SK-MEL-5 (cell line): ENCODE measurements around the gene CAMTA1. TPM values are rescaled to one million over a fixed set of nuclear protein-coding genes. Genes with fewer than 3 reads are reported as not detected.
A peak's percentile ranks its signal among the peaks of the same experiment; 100 is the strongest.

Source experiments
- DNase-seq: peaks from one replicate; pipeline ENCODE4 v3.0.0-alpha.2; 2016; ENCODE audit warnings: low read depth, low spot score
- in situ Hi-C: cut with HindIII; loops from 2 replicates; pipeline ENCODE4 v1.10.0; 2016; ENCODE audit warnings: low sequenced_read_pairs, high pct_unique_total_duplicates, low pct_unique_long_range_greater_than_20kb
- total RNA-seq: library from RNA; depleted of rRNA; stranded (reverse); fragments of >200 nt; shearing (Covaris generic); gene quantifications from 2 replicates; pipeline ENCODE4 v1.2.3, GENCODE V29; 2014

The CAMTA1 gene
- total RNA-seq, 1 experiment from 2014 or later: 47.4 TPM

DNA sequence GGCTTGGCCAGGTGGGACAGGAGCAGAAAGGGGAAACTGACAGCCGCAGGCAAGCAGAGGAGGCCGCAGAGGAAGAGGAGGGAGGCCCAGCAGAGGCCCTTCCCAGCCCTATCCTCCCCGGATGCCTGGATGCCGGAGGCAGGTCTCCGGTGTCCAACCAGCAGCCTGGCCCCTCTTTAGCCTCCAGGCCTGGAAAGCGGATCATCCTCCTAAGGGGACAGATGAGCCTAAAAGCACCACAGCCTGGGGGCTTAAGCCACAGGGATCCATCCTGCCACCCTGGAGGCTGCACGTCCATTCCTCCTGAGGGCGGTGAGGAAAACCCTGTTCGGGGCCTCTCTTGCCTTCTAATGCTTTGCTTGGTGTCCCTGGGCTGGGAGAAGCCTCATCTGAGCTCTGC lies 651.8 kb downstream of the CAMTA1 start:
- no peak for DNase-seq
- in situ Hi-C loops: no loop called here

DNA sequence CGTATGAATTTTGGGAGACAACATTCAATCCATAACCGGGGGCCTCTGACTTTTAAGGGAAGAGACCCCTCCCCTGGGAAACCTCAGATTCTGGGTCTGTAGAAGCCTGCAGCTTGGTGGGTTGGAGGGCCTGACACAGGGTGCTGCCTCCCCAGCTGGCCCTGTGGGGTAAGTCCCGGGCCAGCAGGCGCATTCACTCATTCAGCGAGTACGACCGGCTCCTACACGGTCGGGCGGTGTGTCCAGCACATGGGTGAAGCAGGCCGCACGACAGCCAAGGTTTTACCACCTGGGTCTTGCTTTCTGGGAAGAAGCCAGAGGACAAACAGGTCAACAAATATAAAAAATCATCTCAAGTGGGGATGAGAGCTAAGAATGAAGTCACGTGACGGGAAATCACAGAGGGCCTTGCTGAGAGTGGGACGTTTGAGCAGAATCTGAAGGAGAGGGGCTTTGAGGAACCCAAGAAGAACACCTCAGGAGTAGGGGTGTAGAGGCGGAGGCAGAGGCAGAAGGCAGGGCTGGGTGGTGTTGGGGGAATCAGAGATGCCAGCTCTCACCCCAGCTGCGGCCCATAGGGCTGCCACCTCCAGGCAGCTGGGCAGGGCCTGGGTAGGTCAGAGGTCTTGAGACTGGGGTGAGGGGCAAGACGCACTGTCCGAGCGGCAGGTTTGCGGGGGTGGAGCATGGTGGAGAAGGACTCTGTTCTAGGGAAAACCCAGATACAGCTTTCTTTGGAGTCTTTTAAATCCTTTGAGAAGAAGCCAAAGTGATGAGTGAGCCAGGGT lies 652.5 kb downstream of the CAMTA1 start:
- DNase-seq: no peak
- in situ Hi-C loops: no loop called here

DNA sequence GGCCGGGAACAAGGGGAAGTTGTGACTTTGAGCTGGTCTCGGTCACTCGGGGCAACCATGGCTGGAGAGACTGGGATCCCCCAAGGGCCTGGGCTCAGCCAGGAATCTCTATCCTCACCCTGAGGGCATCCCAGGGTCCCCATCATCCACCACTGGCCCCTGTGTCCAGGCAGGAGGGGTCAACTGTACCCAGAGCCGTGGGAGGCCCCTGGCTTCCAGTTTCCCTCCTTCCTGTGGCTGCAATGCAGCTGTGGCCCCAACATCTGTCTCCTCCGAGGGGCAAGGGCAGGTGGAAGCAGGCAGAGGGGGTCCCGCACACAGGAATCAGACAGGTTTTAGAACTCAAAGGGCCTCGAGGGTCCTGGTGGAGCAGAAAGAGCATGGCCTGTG lies 653.1 kb downstream of the CAMTA1 start:
- in situ Hi-C loops: no loop called here
- DNase-seq: no peak

DNA sequence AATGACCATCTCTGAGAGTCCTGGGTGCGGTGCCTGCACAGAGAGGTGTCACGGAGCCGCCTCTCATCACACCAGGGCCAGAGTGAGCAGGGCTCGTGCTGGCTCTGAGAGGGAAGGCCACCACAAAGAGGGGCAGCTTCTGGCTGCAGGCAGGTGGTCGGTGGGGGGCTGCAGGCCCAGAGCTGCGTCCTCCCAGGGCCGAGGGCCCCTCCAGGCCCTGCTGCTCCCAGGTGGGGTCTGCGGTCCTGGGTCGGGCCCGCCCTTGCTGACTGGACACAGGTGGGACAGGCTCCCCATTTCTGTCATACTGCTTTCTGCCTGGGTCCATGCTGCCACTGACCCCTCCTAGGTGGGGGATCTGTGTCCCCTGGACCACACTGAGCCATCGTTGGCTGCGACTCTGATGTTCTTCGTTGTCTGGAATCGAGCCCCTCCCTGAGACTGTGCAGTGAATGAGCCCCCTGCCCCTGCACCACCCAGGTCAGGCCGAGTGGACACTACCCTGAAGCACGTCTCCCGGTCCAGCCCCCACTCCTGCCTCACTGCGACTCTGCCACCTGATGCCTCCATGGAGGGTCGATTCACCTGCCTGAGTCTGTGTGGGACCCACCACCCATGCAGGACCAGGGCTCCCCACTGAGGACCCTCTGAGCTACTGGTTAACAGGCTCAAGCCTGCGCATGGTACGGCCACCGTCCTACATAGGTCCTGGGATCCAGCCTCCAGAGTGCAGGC lies 653.8 kb downstream of the CAMTA1 start:
- no peak for DNase-seq
- in situ Hi-C loops: no loop called here

DNA sequence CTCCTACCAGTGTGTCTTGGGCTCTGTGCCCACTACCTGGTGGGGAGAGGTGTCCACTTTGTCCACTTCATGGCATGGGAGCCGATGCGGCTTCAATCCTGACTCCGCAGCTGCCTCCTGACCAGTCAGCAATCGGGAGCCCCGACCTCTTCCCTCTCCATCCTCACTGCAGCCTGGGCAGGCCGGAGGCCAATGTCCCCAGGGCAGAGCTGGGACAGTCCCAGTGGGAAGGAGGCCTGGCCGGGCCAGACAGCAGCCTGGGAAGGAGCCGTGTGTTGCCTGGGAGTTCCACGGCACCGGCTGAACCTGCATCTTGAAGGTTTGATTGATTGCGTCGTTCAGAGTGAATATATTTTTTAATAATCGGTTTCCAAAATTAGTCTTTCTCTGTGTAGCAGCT lies 654.9 kb downstream of the CAMTA1 start:
- in situ Hi-C loops: no loop called here
- no peak for DNase-seq

DNA sequence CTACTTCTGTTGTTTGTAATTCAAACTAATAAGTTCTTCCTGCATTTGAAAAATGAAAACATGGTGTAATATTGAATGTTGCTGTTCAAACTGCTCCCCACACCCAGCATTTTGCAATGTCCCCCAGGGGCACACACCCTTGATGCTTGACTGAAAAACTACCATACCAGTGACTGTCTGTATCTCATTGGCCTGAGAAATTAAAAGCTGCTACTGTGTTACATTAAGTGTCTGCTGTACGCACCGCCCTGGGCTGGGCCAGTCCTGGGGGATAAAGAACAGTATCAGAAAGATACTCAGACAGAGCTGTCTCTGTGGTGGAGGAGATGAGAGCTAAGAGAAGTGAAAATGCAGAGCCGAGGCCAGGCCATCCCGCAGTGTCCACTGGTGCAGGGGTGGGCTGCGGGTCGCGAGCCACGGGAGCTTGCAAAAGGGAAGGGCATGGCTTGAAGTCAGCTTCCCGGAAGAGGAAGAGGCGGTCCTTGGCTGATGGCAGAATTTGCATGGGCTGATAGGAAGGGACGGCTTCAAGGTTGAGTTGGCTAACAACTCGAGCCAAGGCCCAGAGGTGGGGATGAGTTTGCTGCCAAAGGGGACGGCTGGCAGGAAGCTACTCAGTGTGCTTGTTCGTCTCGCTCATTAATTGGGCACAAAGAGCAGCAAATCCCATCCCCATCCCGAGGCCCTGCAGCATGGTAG lies 656.0 kb downstream of the CAMTA1 start:
- DNase-seq: no peak
- in situ Hi-C loops: no loop called here

DNA sequence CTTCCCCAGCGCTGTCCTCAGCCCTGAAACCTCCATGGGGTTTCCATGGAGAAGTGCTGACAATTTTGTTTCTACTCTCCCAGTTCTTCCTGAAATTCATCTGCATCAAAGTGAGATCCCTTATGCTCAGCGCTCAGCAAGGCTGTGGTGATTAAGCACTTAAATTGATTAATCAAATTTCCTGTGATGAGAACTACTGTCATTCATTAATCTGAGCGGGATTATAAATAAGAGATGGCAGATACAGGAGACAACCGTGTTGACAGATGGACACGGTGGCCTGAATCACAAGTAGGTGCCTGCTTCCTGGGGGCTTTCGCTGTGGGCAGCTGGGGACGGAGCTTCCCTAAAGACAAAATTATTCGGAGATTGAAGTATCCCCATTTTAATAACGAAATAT lies 656.8 kb downstream of the CAMTA1 start:
- in situ Hi-C loops: no loop called here
- DNase-seq: no peak

DNA sequence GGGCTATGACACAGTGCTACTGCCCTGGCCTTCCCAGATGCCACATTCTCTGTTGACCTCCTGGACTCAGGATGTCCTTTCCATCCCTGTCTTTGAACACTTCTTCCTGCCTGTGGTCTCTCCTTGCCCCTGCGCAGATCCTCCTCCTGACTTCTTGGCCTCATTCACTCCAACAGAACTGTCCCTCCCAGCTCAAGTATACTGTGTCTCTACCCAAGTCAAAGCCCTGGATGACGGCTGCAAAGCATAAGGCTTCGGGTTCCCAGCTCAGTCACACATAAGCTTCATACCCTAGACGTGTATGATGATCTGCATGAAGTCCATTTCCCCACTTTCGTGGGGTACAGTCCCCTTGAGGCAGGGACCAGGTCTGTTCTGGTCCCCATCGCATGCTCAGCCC lies 657.7 kb downstream of the CAMTA1 start:
- DNase-seq: no peak
- in situ Hi-C loops: no loop called here

DNA sequence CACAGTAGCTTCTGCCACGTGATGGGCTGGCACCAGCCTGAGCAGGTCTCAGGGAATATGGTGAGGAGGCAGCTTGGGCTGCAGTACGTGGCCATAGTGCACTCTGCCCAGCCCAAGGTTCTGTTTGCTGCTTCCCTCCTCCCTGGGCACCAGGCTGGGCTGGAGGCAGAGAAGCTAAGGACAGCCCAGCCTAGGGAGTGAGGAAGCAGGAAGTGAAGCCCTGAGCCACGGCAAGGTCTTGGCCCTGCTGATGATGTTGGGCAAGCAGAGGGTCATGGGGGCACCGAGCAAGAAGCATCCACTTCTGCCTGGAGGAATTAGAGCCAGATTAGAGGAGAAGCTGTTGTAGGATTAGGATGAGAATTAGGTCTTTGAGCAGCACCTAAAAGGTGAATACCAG lies 659.1 kb downstream of the CAMTA1 start:
- no peak for DNase-seq
- in situ Hi-C loops: no loop called here

DNA sequence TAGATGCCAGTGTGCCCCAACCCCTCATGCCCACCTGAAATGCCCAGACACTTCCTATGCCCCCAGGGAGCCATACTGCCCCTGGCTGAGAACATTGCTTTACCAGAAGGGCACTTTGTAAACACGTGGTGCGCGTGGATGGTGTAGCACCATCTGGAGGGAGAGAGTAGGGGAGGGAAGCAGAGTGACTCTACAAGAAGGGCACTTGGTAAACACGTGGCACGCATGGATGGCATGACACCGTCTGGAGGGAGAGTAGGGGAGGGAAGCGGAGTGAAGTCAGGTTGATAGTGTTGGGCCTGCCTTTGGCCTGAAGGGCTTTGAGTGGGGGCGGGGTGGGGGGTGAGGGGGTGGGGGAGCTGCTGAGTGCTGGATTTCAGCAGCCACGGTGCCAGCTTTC lies 661.8 kb downstream of the CAMTA1 start:
- DNase-seq: no peak
- in situ Hi-C loops: no loop called here

DNA sequence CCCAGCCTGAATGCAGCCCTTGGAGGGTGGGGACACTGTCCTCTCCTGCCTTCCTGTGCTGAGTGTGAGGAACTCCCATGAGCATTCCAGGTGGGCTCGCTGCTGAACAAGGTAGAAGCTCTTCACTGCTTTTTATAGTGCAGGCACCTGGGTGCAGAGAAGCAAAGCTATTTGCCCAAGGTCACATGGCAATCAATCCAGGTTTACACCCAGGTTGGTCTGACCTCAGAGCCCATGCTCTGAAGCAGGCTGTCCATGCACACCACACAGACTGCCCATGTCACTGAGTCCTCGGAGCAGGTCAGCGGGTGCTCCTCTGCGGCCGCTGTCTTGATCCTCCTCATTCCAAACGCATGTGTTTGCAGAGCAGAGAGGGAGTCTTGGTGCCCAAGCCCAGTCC lies 662.5 kb downstream of the CAMTA1 start:
- in situ Hi-C loops: no loop called here
- DNase-seq: no peak

DNA sequence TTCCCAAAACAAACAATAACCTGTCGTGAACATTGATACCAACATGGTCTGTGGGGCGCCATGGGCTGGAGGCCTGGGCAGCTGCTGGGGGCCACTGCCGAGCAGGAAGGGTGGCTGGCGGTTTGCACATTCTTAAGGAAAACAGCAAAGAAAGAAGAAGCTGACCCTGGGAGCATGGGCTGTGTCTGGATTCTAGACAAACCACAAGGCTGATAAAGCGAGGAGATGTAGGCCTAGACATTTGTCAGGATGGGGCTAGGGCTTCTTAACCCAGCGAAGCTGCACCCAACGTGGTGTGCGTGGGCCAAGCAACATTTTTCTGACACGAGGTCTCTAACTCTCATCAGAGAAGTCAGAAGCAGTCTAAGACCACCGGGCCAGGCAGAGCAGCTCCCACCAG lies 663.7 kb downstream of the CAMTA1 start:
- DNase-seq: no peak
- in situ Hi-C loops: no loop called here

DNA sequence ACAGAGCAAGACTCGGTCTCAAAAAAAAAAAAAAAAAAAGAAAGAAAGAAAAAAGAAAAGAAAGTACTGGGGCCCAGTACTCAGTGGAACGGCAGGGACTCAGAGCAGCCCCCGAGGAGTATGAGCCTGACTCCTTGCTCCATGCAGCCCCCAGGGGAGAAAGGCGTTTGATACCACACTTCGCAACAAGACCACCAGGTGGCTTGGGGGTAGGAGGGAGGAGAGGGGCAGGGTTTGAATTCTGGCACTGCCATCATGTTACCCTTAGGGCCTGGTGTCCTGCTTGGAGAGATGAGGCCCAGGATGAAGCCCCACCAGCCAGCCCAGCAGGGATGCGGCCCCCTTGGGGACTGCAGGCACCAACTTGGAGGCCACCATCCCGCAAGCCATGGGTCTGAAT lies 664.5 kb downstream of the CAMTA1 start:
- in situ Hi-C loops: no loop called here
- no peak for DNase-seq

DNA sequence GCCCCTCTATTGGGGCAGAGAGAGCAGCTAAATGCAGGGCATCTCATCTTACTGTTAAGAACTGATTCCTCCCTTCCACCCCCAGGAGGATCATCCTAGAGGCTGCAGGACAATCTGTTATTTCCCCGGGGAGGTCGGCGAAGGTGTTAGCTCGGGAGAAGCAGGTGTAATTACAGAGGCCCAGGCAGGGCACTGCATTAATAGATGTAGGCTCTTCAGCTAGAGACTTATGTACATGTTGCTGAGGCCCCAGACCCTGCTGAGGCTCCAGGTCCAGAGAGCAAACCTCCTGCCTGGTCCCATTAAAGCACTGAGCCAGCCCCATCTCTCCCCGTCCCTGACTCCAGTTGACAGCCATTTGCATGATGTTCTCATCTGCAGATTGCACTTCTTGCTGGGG lies 665.6 kb downstream of the CAMTA1 start:
- in situ Hi-C loops: no loop called here
- no peak for DNase-seq

DNA sequence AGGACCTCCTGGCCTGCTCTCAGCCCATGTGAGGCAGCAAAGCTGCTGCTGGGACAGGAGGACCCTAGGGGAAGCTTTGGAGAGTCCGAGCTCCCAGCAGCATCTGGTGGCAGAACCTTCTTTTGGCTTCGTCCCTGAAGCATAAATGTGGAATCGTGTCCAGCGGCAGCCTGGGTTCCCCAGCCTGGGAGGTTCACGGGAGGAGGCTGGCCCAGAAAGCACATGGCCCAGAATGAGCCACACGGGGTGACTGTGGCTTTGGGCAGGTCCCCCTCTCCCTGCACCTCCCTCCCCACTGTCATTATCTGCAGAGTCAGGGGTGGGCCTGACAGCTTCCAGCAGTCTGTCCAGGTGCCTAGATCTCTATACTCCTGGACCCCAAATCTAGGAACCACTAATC lies 667.8 kb downstream of the CAMTA1 start:
- in situ Hi-C loops: no loop called here
- no peak for DNase-seq

DNA sequence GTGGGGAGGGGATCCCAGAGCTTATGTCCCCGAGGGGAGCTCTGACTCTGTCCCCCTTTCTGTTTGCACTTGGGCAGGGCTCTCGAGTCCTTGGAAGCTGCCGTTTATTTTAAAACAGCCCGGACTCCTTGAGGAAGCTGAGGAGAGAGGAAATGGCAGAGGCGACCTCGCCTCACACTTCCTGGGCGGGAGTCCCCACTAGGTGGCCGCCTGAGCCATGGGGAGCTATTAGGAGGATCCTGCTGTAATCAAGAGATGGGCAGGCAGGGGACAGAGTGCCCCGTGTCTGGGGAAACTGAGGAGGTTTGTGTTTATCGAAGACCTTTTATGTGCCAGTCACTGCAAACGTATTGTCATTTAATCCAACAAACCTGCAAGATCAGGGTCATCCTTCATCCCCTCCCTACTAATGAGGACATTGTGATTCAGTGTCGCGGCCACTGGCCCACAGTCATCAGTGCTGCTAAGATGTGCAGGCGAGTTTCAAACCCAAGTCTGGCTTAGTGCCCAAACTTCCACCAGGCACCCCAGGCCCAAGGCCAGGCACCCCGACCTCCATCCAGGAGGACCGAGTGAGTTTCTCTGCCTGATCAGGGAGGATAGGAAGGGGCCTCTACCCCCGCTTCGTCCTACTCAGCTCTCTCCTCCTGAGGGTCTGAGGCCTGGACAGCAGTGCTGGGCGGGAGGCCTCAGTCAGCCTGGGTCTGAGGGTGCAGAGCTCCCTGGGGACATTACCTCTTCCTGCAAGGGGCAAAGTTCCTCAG lies 669.0 kb downstream of the CAMTA1 start:
- in situ Hi-C loops: no loop called here

DNA sequence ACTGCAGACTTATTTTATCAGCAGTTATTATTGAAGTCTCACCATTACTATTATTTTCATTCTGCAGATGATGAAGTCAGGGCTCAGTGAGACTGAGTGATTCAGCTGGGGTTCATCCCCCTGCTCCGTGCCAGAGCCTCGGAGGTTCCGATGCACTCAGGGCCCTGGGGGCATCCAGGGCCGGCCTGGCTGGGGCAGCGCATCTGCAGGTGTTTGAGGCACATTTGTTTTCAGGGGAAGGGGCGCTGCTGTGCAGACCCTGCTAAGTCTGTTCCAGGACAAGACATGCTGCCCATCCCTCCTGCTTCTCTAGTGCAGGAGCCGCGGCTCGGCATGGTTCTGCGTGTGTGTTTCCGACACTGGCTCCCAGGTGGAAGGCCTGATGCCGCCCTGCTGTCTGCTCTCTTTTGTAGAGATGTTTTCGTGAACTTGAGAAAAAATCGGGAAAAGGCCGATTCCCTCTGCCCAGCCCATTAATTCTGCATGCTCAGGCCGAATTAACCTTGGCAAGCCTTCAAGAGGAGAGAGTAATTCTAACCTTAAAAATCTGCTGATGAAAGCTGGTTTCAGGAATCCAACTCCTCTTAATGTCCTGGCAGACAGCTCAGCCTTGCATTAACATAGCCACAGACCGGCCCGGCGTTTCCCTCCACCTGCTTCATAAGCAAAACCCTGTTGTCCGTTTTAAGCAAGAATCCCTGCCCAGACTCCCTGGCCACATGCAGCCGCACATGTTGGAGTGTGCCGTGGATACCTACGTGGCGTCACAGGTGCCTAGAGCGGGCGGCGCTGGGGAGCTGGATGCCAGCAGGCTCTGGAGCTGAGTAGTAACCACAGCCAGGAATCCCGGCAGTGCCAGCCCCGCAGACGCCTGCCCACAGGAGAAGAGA lies 669.9 kb downstream of the CAMTA1 start:
- no peak for DNase-seq
- in situ Hi-C loops: no loop called here

More for the DNA sequence above, 669.0 kb downstream of the CAMTA1 start:
- peak; percentile 27 for DNase-seq
